GM19463 (cell line): ENCODE results near the gene RTP3.
"Not testable (repeated sequence)": the region's sequence is repeated elsewhere in the genome, so short reads cannot be mapped to it uniquely, and the experiment has no call there.

Source experiments
- ATAC-seq: cut with Tn5 transposase; IDR thresholded peaks from one replicate; pipeline ENCODE4 v1.9.1; 2021; ENCODE audit warnings: mild to moderate bottlenecking, moderate library complexity; ENCODE audit not compliant: unreplicated experiment

Gene RTP3

DNA sequence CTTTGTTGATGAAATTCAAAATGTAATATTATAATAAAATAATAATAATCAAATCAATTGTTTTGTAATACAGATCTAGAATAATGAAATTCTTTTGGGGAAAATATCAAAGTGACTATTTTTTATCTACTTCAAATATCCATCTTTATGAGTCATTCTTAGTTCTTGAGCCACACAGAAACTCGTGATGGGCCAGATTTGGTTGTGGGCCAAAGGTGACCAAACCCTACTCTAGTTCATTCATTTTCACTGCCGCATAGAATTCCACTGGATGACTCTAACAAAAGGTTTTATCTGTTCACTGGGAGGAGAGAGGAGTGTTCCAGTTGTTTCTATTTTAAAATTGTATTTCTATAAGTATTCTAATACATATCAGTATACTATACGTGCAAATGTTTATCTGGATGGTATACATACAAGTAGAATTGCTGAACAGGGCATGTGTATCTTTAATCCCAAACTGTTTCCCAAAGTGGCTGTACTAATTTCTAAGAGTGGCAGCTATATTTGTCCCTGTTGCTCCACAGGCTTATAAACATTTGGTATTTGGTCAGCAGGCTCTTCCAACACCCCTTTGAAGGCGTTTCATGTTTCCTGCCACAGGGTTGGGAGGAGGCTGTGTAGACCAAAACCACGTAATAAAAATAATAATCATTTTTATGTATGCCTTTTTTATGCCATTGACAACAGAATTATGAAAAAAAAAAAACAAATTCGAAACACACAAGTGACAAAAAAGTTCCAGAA is 7.3 kb upstream of the RTP3 start:
- ATAC-seq: no peak

DNA sequence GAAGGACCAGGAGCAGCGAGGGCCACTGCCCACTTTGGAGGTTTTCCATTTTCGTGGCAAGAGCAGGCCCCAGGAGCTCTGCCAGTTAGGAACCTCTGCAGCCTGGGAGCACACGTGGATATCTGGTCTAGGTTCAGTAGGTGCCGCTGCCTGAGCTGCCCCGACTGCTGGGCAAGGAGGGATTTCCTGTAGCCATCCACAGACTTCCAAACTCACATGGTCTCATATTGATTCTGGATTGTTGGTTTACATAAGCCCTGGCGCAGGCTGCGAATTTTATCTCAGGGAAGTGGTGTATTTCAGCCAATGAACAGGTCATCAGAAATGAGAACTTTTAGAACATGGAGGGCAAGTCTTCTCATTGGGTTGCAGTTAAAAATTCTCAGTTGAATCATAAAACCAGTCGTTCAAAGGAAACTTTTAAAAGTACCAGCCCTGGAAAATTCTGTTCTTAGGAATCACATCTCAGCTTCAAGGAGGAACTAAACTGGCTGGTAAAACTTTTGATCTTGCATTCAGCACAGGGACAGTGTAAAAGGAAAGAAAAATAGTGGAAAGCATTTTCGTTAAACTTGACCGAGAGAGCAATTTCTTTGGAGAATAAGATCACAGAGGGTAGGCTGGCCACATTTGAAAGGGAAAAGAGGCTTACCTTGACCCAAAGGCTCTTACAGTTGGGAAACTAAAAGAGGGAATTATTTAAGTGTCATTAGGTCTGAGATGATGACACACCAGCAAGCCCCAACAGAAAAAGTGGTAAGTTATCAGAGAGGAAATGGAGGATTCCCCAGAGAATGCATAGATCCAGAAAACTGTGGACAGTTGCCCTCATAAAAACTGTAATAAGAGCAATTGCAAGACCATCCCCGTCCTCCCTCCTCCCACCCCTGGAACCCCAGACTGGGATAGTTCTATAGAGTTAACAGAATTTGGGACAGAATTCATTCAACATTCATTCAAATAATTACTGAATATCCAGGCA is 6.4 kb upstream of the RTP3 start:
- ATAC-seq: no peak

DNA sequence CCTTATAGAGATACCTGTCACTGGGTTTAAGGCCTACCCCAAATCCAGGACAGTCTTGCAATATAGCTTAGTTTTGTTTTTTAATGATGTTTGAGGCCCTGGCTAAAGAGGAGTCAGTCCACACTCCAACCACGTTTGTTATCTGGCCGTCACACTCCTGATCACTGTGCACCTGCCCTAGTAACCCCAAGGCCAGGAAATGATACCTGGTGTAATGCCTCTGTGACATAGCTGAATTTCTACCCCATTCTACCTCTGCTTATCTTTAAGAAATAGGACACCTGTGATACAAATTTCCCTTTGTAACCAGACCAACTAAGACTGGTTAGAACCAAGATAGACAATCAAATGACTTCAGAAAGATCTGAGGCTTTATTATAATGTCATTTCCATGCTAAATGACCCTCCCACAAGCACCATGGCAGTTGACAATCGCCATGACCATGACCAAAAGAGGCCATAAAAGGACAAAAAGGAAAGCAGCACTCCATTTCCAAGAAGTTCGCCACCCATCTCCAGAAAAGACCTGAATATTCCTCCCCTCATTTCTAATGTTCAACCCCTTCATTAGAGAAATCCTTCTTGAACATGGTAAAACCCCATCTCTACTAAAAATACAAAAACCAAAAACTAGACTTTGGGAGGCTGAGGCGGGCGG is 4.8 kb upstream of the RTP3 start:
- no peak for ATAC-seq

DNA sequence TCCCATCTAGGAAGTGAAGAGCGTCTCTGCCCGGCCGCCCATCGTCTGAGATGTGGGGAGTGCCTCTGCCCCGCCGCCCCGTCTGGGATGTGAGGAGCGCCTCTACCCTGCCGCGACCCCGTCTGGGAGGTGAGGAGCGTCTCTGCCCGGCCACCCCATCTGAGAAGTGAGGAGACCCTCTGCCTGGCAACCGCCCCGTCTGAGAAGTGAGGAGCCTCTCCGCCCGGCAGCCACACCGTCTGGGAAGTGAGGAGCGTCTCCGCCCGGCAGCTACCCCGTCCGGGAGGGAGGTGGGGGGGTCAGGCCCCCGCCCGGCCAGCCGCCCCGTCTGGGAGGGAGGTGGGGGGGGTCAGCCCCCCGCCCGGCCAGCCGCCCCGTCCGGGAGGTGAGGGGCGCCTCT is 3.3 kb upstream of the RTP3 start:
- ATAC-seq: not testable (repeated sequence)

DNA sequence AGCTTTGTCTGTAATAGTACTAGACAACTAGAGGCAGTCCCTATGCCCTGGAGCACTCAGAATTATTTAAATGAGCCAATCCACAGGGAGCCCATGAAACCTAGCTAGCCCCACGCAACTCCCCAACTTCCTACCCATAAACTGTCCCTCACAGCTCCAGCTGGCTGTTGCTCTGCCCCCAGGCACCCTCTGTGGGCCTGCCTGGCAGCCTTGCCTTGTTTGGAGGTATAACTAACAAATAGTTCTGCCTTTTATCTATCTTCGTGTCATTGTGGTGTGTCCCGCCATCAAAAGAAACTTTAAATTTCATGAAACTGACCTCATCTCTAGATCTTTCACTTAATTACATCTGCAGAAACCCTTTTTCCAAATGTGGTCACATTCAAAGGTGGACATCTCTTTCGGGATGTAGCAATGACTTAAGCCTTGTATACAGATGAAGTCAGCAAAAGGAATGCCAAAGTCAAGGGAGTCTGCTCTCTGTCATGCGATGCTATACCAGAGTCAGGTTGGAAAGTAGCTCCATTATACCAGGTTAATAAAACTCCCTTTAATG is 1.8 kb upstream of the RTP3 start:
- no peak for ATAC-seq

DNA sequence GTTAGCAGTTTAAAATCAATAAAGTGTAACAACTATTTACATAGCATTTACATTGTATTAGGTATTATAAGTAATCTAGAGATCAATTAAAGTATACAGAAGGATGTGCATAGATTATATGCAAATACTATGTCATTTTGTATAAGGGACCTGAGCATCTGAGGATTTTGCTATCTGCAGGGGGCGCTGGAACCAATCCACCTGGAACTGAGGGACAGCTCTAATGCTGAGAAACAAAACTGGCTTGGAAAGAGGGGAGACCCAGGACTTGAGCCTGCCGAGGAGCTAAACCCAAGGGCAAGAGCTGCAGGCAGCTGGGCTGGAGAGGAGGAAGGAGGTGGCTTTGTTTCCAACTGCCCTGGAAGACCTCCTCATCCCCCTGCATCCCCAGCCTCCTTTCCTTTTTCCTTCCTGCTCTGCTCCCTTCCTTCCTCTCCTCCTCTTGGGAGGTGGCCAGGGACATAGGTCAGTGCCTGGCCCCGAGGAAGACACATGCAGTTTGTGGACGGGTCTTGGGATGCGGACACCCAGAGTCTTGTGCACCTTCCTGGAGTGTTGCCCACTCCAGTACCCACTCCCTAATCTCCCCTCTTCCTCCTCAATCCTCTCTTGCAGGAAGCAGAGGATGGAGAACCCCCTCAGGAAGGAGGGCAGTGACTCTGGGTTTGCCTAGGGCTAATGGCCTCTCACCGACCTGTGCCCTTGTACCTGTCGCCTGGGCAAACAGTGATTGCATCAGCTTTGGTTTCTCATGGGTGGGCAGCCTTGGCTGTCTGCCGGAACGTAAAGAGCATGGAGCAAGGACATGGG is 825 bp upstream of the RTP3 start:
- no peak for ATAC-seq

DNA sequence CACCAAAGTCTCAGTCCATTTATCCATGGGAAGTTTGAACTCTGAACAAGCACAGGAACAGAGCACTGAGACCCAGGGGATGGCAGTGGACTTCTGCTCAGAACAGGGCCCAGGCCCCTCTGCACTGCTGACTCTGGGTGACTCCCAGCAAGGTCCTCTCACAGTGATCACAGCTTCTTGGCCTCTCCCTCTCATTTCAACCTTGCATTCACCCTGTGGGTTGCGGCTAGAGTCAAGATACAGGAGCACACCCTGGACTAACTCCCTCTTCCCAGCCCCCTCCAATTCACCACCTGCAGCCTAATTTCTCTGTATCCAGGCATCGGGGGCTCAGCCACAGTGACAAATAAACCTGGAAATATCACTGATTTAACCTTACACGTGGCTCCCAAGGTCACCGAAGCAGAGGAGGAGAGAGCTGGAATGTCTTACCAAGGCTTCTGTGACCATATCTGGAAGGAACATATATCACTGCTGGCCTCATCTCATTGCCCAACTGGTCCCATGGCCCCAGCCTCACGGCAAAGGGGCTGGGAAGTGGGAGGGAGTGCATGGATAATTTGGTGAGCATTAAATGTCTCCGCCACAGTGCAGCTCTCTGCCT is 1.2 kb downstream of the RTP3 start:
- no peak for ATAC-seq

DNA sequence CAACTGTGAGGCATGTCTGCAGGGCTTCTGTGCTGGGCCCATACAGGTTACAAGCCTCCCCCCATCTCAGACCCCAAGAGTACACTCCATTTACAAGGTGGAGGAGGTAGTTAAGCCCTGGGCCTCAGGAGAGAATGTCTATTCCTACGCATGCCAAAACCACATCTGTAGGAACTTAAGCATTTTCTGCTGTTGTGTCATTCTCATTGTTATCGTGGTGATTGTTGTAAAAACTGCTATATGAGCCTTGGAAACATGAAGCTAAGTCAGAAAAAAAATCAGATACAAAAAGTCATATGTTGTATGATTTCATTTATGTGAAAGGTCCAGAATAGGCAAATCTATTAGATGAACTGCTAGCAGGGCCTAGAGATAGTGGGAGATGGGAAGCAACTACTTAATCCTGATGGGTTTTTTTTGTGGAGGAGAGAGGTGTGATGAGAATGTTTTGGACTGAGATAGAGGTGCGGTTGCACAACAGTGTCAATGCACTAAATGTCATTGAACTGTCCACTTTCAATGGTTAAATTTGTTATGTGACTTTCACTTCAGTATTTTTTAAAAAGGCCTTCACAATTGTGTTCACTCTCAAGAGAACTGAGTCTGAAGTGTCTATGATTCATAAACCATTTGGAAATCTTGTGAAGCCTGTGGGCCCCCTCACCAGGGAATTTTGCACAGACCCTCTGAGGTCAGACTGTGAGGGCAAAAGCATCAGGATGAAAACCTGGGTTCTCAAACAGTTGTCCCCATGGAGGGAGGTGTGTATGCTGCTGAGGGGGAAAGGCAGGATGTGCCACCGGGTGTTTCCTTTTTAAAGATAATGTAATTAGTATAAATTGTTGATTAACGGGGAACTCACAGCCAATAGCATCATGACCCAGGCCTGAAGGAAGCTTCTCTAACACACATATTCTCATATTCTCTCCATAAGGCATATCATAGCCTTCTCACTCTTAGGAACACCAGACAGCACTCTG is 3.2 kb downstream of the RTP3 start:
- ATAC-seq: no peak

DNA sequence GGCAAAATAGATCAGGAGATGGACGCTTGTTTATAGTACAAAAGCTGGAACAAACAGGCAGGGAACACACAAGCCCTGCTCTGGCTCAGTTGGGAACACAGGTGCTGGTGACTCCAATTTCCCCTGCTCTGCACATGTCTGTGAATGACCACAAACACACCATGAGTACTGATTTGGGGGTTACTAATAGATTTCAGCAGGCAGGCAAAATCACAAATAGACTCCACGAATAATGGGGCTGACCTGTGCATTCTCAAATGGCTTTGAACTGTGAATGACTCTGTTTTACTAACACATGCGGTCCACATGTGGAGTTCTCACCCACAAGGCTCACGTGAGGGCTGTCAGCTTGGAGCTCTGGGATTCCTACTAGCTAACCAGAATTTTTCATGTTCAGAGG is 3.9 kb downstream of the RTP3 start:
- no peak for ATAC-seq

DNA sequence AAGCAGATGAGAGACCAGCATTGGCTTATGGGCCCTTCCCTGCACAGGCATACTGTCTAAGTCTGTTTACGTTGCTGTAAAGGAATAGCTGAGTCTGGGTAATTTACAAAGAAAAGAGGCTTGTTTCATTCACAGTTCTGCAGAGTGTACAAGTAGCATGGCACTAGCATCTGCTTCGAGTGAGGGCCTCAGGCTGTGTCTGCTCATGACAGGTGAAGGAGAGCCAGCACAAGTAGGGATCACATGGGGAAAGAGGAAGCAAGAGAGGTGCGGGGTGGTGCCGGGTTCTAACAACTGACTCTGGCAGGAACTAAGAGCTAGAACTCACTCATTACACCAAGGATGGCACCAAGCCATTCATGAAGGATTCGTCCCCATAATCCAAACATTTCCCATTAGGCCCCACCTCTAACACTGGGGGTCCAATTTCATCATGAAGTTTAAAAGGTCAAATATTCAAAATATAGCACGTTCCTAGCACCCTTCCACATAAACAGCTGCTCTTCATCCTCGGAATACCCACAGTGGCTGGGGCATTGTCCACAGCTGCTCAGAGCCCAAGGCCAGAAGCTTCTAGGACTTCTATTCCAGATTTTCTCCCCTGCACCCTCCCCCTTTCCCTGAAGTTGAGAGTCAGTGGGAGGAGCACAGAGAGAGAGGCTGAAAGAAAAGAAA is 5.6 kb downstream of the RTP3 start:
- no peak for ATAC-seq

DNA sequence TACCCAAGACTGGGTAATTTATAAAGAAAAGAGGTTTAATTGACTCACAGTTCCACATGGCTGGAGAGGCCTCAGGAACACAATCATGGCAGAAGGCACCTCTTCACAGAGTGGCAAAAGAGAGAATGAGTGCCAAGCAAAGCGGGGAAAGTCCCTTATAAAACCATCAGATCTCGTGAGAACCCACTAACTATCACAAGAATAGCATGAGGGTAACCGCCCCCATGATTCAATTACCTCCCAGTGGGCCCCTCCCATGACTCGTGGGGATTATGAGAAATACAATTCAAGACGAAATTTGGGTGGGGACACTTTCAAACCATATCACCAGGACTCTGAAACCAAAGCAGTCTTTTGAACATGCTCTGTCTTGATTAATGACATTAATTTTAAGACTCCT is 7.0 kb downstream of the RTP3 start:
- no peak for ATAC-seq

DNA sequence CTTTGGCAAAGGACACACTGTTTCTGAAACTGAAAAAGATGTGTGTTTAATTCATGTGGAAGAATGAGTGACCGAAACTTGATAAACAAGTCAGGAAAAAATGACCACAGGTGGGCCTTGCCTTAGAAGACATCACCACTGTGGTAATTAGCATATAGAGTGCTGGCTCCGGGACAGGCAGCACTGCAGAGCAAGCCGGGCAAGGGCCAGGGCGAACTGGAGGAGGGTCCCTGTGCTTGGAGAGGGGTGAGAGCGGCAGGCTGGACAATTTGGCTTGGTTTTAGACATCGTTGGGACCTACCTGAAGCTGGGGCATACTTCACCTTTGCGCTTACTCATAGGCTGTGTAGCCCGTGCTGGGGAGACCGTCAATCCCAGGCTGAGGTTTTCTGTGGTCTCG is 8.2 kb downstream of the RTP3 start:
- ATAC-seq: no peak

DNA sequence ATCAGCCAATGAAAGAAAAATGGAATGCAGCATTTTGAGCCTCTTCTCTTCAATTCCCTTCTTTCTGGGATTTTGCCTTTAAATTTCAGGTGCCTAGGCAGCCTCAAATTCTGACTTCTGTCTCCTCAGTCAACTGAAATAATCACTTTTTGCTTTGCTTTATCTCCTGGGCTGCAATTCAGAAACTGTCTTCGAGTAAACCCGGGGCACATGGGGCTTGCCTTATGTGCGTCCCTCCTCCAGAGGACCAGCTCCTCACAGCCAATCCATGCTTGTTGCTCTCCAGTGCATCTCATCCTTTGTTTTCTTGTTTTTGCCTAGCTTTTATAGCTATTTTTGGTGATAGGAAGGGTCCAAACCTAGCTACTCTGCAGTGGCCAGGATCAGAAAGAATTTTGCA is 8.8 kb downstream of the RTP3 start:
- no peak for ATAC-seq

DNA sequence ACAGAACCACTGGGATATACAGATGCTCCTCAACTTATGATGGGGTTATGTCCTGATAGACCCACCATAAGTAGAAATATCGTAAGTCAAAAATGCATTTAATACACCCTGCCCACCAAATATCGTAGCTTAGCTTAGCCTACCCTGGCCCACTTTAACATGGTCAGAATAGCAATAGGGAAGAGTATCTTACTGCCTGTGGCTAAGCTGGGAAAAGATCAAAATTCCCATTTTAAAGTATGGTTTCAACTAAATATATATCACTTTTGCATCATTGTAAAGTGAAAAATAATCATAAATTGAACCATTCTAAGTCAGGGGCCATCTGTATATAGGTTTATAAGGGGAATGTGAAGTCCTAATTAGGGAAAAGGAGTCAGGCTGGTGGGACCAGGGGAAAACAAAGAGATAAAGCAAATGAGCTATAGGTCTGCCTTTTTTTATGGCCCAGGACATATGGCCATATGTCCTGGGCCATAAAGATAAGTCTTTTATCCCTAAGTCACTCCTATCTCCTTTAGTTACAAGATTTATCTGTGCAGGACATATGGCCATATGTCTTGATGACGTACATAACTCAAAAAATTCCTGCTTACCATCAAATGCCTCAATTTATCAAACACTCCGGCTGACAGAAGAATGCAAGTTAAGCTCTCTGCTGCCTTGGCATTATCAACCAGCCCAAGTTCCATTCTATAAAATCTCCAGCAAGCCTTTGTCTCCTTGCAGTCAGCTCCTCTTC is 11.2 kb downstream of the RTP3 start:
- ATAC-seq: no peak

DNA sequence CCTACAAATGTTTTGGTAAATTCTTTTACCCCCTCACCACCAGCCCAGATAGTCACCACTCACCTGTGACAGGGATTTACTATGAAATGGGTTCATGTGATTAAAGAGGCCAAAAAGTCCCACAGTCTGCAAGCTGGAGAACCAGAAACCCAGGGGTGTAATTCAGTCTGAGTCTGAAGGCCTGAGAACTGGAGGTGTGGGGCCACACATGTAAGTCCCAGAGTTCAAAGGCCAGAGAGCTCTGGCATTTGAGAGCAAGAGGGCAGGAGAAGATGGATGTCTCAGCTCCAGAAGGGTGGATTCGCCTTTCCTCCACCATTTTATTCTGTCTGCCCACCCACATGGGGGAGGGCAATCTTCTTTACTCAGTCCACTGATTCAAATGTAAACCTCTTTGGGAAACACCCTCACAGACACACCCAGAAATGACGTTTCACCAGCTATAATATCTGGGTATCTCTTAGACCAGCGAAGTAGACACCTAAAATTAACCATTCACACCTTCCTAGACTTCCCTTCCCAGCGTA is 11.9 kb downstream of the RTP3 start:
- no peak for ATAC-seq

DNA sequence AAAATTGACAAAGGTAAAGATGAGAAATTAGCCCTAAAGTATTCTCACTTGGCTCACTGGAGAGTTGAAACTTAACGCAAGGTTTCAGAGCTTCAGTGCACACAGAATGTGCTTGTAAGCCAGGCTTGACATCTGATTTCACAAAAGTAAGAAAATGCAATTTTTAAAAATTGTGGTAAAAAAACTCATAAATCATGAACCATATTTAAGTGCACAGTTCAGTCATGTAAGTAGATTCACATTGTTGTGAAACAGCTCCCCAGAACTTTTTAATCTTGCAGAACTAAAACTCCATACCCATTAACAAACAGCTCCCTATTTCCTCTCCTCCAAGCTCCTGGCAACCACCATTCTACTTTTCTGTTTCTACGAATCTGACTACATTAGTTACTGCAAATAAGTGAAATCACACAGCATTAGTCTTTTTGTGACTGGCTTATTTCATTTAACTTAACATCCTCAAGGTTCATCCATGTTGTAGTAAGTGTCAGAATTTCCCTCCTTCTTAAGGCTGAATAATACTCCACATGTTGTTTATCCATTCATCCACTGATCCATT is 14.5 kb downstream of the RTP3 start:
- no peak for ATAC-seq

DNA sequence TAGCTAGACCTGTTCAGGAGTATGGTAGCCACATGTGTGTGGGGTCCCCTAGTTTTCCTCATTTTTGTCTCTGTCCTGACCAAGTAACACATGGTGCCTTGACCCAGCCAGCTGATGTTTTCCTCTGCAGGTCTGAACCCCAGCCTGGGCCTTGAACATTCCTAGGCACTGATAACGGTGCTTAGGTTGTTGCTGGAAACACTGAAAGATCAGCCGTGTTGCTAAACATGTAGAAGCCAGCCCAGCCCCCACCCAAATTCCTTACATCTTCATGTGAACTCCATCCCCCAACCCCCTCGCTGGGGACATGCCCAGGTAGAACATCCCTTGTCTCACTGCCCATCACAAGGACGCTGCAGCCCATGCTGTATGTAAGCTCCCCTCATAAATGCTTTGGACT is 18.7 kb downstream of the RTP3 start:
- no peak for ATAC-seq
